IMR-90 (cell line): ENCODE measurements around the gene IL18R1. TPM values are rescaled to one million over a fixed set of nuclear protein-coding genes. Genes with fewer than 3 reads are reported as not detected.

Experiments used
- ATAC-seq: fragments of 200-7000 bp; cut with Tn5 transposase; 2 replicates; pipeline ENCODE4 v1.9.1; 2020; ENCODE audit warnings: low read depth, mild to moderate bottlenecking, moderate library complexity
- Bru-seq: library from RNA; stranded (reverse); fragments of 400-500 nt; gene quantifications from one replicate; lab custom pipeline; 2021; lab: Mats Ljungman, UMichigan
- BruChase-seq, 2 experiments: library from RNA; stranded (reverse); fragments of 400-500 nt; gene quantifications; one replicate each; lab custom pipeline; 2021; lab: Mats Ljungman, UMichigan
- BruUV-seq: library from RNA; stranded (reverse); fragments of 400-500 nt; replicated peaks from 2 replicates; lab custom pipeline; 2021; lab: Mats Ljungman, UMichigan
- CTCF ChIA-PET: fragments of 300-600 bp; formaldehyde crosslinking; extraction: SDS; loops from one replicate; lab custom pipeline; 2021; ENCODE audit warnings: antibody characterized with exemption; lab: Yijun Ruan, JAX
- POLR2A ChIA-PET: fragments of 300-600 bp; sonication (Branson Sonifier 250); formaldehyde crosslinking; loops from one replicate; lab custom pipeline; 2022; ENCODE audit warnings: antibody characterized with exemption; ENCODE audit not compliant: unreplicated experiment; lab: Charles Lee
- DNase-seq: peaks from one replicate; pipeline ENCODE4 v3.0.0; 2013
- H2AFZ ChIP-seq: replicated peaks from 2 replicates; pipeline ENCODE3; 2013; ENCODE audit warnings: low read length, mild to moderate bottlenecking; ENCODE audit not compliant: poor library complexity
- H2AK5ac ChIP-seq: 2 replicates; pipeline ENCODE4 v1.6.1; 2013; ENCODE audit warnings: low read depth, low read length, inconsistent platforms
- H2AK9ac ChIP-seq: replicated peaks from 2 replicates; pipeline ENCODE3; 2013; ENCODE audit warnings: mild to moderate bottlenecking, low read depth, low read length, moderate library complexity; ENCODE audit not compliant: poor library complexity
- H2BK120ac ChIP-seq: 2 replicates; pipeline ENCODE4 v1.6.1; 2013; ENCODE audit warnings: low read depth, low read length, inconsistent platforms
- H2BK15ac ChIP-seq: 3 replicates; pipeline ENCODE4 v1.6.1; 2013; ENCODE audit warnings: low read depth, low read length, inconsistent platforms
- H2BK20ac ChIP-seq: 2 replicates; pipeline ENCODE4 v1.6.1; 2013; ENCODE audit warnings: low read depth, mild to moderate bottlenecking, inconsistent platforms, low read length, moderate library complexity
- H2BK5ac ChIP-seq: 2 replicates; pipeline ENCODE4 v1.6.1; 2013; ENCODE audit warnings: mild to moderate bottlenecking, low read depth, low read length, inconsistent platforms; ENCODE audit not compliant: poor library complexity, severe bottlenecking
- H3K14ac ChIP-seq: replicated peaks from 2 replicates; pipeline ENCODE4 v1.6.1; 2013; ENCODE audit warnings: low read depth, low read length, inconsistent platforms
- H3K18ac ChIP-seq: 2 replicates; pipeline ENCODE4 v1.6.1; 2013; ENCODE audit warnings: low read depth, low read length, control low read depth
- H3K23ac ChIP-seq: 2 replicates; pipeline ENCODE4 v1.6.1; 2013; ENCODE audit warnings: low read depth, low read length, inconsistent platforms
- H3K27ac ChIP-seq: 2 replicates; pipeline ENCODE4 v1.5.1; 2013; ENCODE audit warnings: mild to moderate bottlenecking, control low read depth, low read length; ENCODE audit not compliant: insufficient read depth
- H3K27me3 ChIP-seq: 2 replicates; pipeline ENCODE4 v1.6.1; 2013; ENCODE audit warnings: low read length; ENCODE audit not compliant: control insufficient read depth, insufficient read depth
- H3K36me3 ChIP-seq: 2 replicates; pipeline ENCODE4 v1.6.1; 2013; ENCODE audit warnings: low read length, mixed read lengths; ENCODE audit not compliant: control insufficient read depth, insufficient read depth
- H3K4ac ChIP-seq: 2 replicates; pipeline ENCODE4 v1.6.1; 2013; ENCODE audit warnings: low read depth, low read length, inconsistent platforms
- H3K4me1 ChIP-seq: 2 replicates; pipeline ENCODE4 v1.6.1; 2013; ENCODE audit warnings: low read length, mixed read lengths; ENCODE audit not compliant: control insufficient read depth, insufficient read depth
- H3K4me2 ChIP-seq: 2 replicates; pipeline ENCODE4 v1.6.1; 2013; ENCODE audit warnings: low read depth, mild to moderate bottlenecking, control low read depth, low read length, moderate library complexity
- H3K4me3 ChIP-seq: 2 replicates; pipeline ENCODE4 v1.5.1; 2013; ENCODE audit warnings: low read depth, mild to moderate bottlenecking, control low read depth, low read length, moderate library complexity; ENCODE audit not compliant: insufficient read depth
- H3K56ac ChIP-seq: 2 replicates; pipeline ENCODE4 v1.6.1; 2013; ENCODE audit warnings: low read length, inconsistent platforms; ENCODE audit not compliant: insufficient read depth; ENCODE audit errors: extremely low read depth
- H3K79me1 ChIP-seq, 2 experiments: 2 replicates each; pipeline ENCODE4 v1.6.1; 2013; ENCODE audit warnings: low read length in 2 of 2, inconsistent platforms in 1 of 2, low read depth in 1 of 2
- H3K9ac ChIP-seq: 2 replicates; pipeline ENCODE4 v1.6.1; 2013; ENCODE audit warnings: low read depth, low read length, control low read depth
- H3K9me1 ChIP-seq: 2 replicates; pipeline ENCODE4 v1.6.1; 2013; ENCODE audit warnings: low read length, inconsistent platforms; ENCODE audit not compliant: insufficient read depth
- H3K9me3 ChIP-seq: 2 replicates; pipeline ENCODE4 v1.6.1; 2013; ENCODE audit warnings: low read length; ENCODE audit not compliant: control insufficient read depth, insufficient read depth
- H4K20me1 ChIP-seq: 2 replicates; pipeline ENCODE4 v1.6.1; 2013; ENCODE audit warnings: low read length, inconsistent platforms; ENCODE audit not compliant: insufficient read depth
- H4K5ac ChIP-seq: 2 replicates; pipeline ENCODE4 v1.6.1; 2013; ENCODE audit warnings: mild to moderate bottlenecking, low read depth, low read length, control low read depth
- H4K8ac ChIP-seq, 2 experiments: 2 replicates each; pipeline ENCODE4 v1.6.1; 2013; ENCODE audit warnings: low read depth in 2 of 2, low read length in 2 of 2, control low read depth in 1 of 2, inconsistent platforms in 1 of 2
- H4K91ac ChIP-seq: 2 replicates; pipeline ENCODE4 v1.6.1; 2013; ENCODE audit warnings: low read depth, low read length, inconsistent platforms; ENCODE audit not compliant: insufficient read depth
- FOS ChIP-seq: fragments of 150-350 bp; IDR thresholded peaks from 2 replicates; pipeline ENCODE4 v1.6.1; 2016; ENCODE audit warnings: low read depth, low read length
- MAZ ChIP-seq: IDR thresholded peaks from 2 replicates; pipeline ENCODE4 v1.6.1; 2012; ENCODE audit warnings: low read depth, mild to moderate bottlenecking, low read length, improper control_type of control experiment, moderate library complexity, borderline replicate concordance
- NFE2L2 ChIP-seq: fragments of 150-350 bp; IDR thresholded peaks from 2 replicates; pipeline ENCODE4 v1.6.1; 2016; ENCODE audit warnings: low read depth, mild to moderate bottlenecking, low read length
- RAD21 ChIP-seq: IDR thresholded peaks from 2 replicates; pipeline ENCODE4 v1.6.1; 2012; ENCODE audit warnings: low read length, improper control_type of control experiment
- RFX5 ChIP-seq: IDR thresholded peaks from 2 replicates; pipeline ENCODE4 v1.8.0; 2012; ENCODE audit warnings: low read depth, mild to moderate bottlenecking, low read length, moderate library complexity
- SMC3 ChIP-seq: fragments of 150-350 bp; IDR thresholded peaks from 2 replicates; pipeline ENCODE4 v1.6.1; 2016; ENCODE audit warnings: low read depth, mild to moderate bottlenecking, antibody characterized with exemption, low read length, moderate library complexity
- WGBS, 2 experiments: methylation state at CpG; one replicate each; pipeline versions ENCODE4 v1.1.5 to v1.1.7; 2013; ENCODE audit warnings: missing lambda C conversion rate in 2 of 2; ENCODE audit not compliant: insufficient read length in 1 of 2; ENCODE audit errors: extremely low coverage in 2 of 2; 5-methylcytosine and 5-hydroxymethylcytosine counted together
- dilution Hi-C: fragments of 300-500 bp; cut with HindIII; formaldehyde crosslinking; loops from one replicate; pipeline ENCODE4 v1.14.3; 2018; ENCODE audit warnings: low sequenced_read_pairs; ENCODE audit not compliant: unreplicated experiment
- in situ Hi-C: fragments of 300-500 bp; cut with MboI; formaldehyde crosslinking; loops from 3 replicates; pipeline ENCODE4 v1.14.3; 2019; ENCODE audit warnings: low sequenced_read_pairs, inconsistent platforms, mixed read lengths
- intact Hi-C: fragments of 100-400 bp; cut with micrococcal nuclease; formaldehyde crosslinking; loops from 2 replicates; pipeline ENCODE4 v1.10.0; 2022
- long read RNA-seq: library from polyadenylated mRNA; unstranded; transcript quantifications from one replicate; pipeline ENCODE4 v2.0.0, GENCODE V29; 2021; ENCODE audit not compliant: unreplicated experiment
- polyA plus RNA-seq, 3 experiments: library from polyadenylated mRNA; depleted of rRNA; stranded (reverse); fragments of >200 nt; gene quantifications; 2 replicates each; pipeline ENCODE4 v1.2.3, GENCODE V29; 2012; ENCODE audit warnings: low replicate concordance in 1 of 3
- total RNA-seq: library from RNA; depleted of rRNA; stranded (reverse); fragments of >200 nt; gene quantifications from 2 replicates; pipeline ENCODE4 v1.2.3, GENCODE V29; 2012; rRNA removed
- TF ChIP-seq, protein P1 (sequence below): fragments of 150-350 bp; IDR thresholded peaks from 2 replicates; pipeline ENCODE4 v1.6.1; 2017; ENCODE audit warnings: mild to moderate bottlenecking, antibody characterized with exemption, low read length, low read depth
- TF ChIP-seq, protein P2 (sequence below): conservative IDR thresholded peaks from 2 replicates; pipeline ENCODE4 v1.5.1; 2012; ENCODE audit warnings: mild to moderate bottlenecking, low read depth, low read length, improper control_type of control experiment

The IL18R1 gene, protein sequence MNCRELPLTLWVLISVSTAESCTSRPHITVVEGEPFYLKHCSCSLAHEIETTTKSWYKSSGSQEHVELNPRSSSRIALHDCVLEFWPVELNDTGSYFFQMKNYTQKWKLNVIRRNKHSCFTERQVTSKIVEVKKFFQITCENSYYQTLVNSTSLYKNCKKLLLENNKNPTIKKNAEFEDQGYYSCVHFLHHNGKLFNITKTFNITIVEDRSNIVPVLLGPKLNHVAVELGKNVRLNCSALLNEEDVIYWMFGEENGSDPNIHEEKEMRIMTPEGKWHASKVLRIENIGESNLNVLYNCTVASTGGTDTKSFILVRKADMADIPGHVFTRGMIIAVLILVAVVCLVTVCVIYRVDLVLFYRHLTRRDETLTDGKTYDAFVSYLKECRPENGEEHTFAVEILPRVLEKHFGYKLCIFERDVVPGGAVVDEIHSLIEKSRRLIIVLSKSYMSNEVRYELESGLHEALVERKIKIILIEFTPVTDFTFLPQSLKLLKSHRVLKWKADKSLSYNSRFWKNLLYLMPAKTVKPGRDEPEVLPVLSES
- total RNA-seq (0.18 and 0.28 TPM in 2 replicates), polyA plus RNA-seq (2012; rRNA removed) (0.14 and 0.24 TPM in 2 replicates), Bru-seq, nascent RNA (percentile 41 among the genes with signal in this experiment), BruChase-seq, experiment 1, labeled RNA remaining after a 6-hour chase (percentile 40 among the genes with signal in this experiment), BruChase-seq, experiment 2, labeled RNA remaining after a 2-hour chase (percentile 38 among the genes with signal in this experiment)
- polyA plus RNA-seq (2012; cell fraction: cytosol; rRNA removed): 0.03 and 0.08 TPM in 2 replicates
- 0.09 and 0.46 TPM in 2 replicates for polyA plus RNA-seq (2012; cell fraction: nucleus; rRNA removed; ENCODE audit: low replicate concordance)
- long read RNA-seq, partial matches to known transcripts: 1 of 7 reads
- long read RNA-seq, other reads (novel, unspliced or antisense): 4 of 7 reads

GRCh38 chr2:102355526-102356380, at the start of gene IL18R1:
Gene IL18R1 (plus strand): TSS chr2:102355796. CDS start chr2:102362661, 6,865 bp downstream.
- Histone ChIP-seq H3K18ac (no peak within 1 kb of the TSS; the same call in 1 of the 2 replicates), H4K20me1 (no peaks in the 10 kb centered on the region), H3K9me3 (no peaks in the 10 kb centered on the region), H2BK15ac (peak within 1 kb of the TSS; percentile 79; the same call in 1 of the 3 replicates), H4K5ac (no peak within 1 kb of the TSS), H3K23ac (peak within 1 kb of the TSS; percentile 87; the same call in 1 of the 2 replicates), H3K56ac (peak within 1 kb of the TSS; percentile 28; the same call in 1 of the 2 replicates), H3K9me1 (no peaks in the 10 kb centered on the region), H2BK120ac (peak within 1 kb of the TSS; percentile 89), H3K4me3 (peak within 1 kb of the TSS; percentile 83), H2AFZ (peak within 1 kb of the TSS; percentile 99), H3K14ac (peak within 1 kb of the TSS; percentile 95), H2AK5ac (no peak within 1 kb of the TSS), H3K27me3 (0 out of 2 replicates have a peak, but pooled peaks cover 2% of the 10 kb centered on the region), H3K27ac (peak within 1 kb of the TSS; percentile 65; the same call in 1 of the 2 replicates), H3K9ac (peak within 1 kb of the TSS; percentile 77), H3K79me1 (no peaks in the 10 kb centered on the region), H3K4ac (peak within 1 kb of the TSS; percentile 68), H2AK9ac (peak within 1 kb of the TSS; percentile 78), H3K36me3 (no peaks in the 10 kb centered on the region), H2BK5ac (no peak within 1 kb of the TSS), H2BK20ac (no peak within 1 kb of the TSS), H3K4me2 (peak within 1 kb of the TSS; percentile 63), H4K91ac (peak within 1 kb of the TSS; percentile 55), H4K8ac (peak within 1 kb of the TSS; percentile 62 to 79; a peak in 2 of 4 replicates), H3K4me1 (peaks cover 2% of the 10 kb centered on the region; the same call in 1 of the 2 replicates)
- ATAC-seq (peak; percentile 100), DNase-seq (peak; percentile 69)
- dilution Hi-C loops (no loop called here), intact Hi-C loops (loop anchor here (1.0 to 10.0 kb wide), 7 partner anchors 88 to 471 kb away; no protein-coding TSS in a partner anchor), in situ Hi-C loops (loop anchor here (5.0 kb wide), 1 partner anchor 103 kb away; no protein-coding TSS in a partner anchor)
- CTCF ChIA-PET: interaction anchor here (0.6 to 1.3 kb wide), 9 partner anchors 13 to 351 kb away, joined by 3 to 6 read pairs (median 4); no protein-coding TSS in a partner anchor
- no TSS peak for BruUV-seq
- POLR2A ChIA-PET: no interaction called here
- WGBS, 2 experiments: 0% methylated on average over 48 of the region's 69 CpGs; no CpG with 5 or more reads in 1 of the 2 experiments
- TF ChIP-seq RFX5 (no peak), SMC3 (peak; percentile 82), RAD21 (peak; percentile 88), MAZ (no peak), FOS (no peak), NFE2L2 (no peak)
- TF ChIP-seq, protein P1, sequence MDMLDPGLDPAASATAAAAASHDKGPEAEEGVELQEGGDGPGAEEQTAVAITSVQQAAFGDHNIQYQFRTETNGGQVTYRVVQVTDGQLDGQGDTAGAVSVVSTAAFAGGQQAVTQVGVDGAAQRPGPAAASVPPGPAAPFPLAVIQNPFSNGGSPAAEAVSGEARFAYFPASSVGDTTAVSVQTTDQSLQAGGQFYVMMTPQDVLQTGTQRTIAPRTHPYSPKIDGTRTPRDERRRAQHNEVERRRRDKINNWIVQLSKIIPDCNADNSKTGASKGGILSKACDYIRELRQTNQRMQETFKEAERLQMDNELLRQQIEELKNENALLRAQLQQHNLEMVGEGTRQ: no peak
- TF ChIP-seq, protein P2, sequence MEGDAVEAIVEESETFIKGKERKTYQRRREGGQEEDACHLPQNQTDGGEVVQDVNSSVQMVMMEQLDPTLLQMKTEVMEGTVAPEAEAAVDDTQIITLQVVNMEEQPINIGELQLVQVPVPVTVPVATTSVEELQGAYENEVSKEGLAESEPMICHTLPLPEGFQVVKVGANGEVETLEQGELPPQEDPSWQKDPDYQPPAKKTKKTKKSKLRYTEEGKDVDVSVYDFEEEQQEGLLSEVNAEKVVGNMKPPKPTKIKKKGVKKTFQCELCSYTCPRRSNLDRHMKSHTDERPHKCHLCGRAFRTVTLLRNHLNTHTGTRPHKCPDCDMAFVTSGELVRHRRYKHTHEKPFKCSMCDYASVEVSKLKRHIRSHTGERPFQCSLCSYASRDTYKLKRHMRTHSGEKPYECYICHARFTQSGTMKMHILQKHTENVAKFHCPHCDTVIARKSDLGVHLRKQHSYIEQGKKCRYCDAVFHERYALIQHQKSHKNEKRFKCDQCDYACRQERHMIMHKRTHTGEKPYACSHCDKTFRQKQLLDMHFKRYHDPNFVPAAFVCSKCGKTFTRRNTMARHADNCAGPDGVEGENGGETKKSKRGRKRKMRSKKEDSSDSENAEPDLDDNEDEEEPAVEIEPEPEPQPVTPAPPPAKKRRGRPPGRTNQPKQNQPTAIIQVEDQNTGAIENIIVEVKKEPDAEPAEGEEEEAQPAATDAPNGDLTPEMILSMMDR: peak; percentile 90
